Fibroblast of skin of back (primary cell): ENCODE results near the gene KCNG3. TPM values are rescaled to one million over a fixed set of nuclear protein-coding genes. Genes with fewer than 3 reads are reported as not detected.

Experiments used
- DNase-seq: peaks from one replicate; pipeline ENCODE4 v3.0.0-alpha.2; 2013
- polyA plus RNA-seq, 2 experiments: library from polyadenylated mRNA; unstranded; fragments of 120-200 nt; gene quantifications; one replicate each; pipeline ENCODE4 v1.2.1, GENCODE V29; 2013; ENCODE audit not compliant: insufficient read length in 2 of 2

Gene KCNG3
- not detected for polyA plus RNA-seq (2013, experiment 1 of 2; ENCODE audit: insufficient read length)
- not detected for polyA plus RNA-seq (2013, experiment 2 of 2; ENCODE audit: insufficient read length)

DNA sequence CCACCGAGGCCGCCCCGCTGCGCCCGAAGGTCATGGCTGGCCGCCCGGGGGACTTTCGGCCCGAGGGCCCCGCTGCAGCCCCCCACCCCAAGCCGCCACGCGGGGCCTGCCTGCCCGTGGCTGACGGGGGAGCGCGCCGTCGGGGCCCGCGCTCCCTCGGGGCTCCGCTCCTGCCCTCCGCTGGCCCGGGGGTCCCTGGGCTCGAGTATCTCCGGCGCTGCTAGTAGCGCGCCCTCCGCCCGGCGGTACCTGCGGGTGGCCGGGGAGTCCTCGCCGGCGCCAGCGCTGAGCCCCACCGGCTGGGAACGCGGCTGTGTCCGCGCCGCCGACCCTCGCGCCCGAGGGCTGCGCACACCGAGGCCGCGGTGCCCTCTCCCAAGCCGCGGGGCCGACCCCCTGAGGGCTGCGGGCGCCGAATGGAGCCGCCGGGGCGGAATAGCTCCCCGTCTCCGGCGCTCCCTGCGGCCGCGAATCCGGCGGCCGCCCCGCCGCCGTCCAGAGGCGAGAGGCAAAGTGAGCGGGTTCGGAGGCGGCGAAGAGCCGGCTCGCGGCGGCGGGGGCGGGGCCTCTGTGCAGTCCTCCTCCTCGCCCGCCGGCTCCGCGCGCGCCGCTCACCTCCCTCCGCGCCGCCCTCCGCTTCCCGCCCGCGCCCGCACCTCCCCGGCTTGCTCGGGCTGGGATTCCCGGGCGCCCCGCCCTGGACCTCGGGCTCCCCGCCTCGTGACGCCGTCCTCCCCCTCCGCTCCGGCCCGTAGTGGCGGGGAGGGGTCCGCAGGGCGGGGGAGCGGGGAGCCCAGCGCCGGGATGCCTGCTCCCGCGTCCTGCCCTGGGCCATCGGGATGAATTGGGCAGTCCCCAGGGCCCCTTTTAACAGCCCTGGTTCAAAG, at the start of gene KCNG3:
TSS of gene KCNG3 (minus strand) at position 515 of the 887 bp plus-strand sequence. CDS start at position 34, 481 bp downstream.
- DNase-seq: peak; percentile 45

GRCh38 chr2:42542871-42543270, 49.1 kb upstream of the KCNG3 start:
- DNase-seq: no peak

- no peak for DNase-seq
Observed at GRCh38 chr2:42537493-42537892, 43.7 kb upstream of the KCNG3 start.

DNA sequence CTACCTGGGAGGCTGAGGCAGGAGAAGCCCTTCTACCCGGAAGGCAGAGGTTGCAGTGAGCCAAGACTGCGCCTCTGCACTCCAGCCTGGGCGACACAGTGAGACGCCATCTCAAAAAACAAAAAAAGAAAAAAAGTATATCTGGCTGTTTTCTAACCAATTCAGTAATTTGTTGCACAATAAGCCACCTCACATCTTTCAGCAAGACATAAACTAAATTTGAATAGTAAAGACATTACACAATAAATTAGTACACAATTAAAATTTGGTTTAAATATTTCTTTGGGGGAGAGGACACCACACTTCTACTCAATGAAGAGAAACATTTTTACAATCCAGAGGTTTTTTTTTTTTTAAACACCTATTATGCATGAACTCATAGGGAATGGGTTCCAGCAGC, 38.6 kb upstream of the KCNG3 start:
- DNase-seq: no peak

DNA sequence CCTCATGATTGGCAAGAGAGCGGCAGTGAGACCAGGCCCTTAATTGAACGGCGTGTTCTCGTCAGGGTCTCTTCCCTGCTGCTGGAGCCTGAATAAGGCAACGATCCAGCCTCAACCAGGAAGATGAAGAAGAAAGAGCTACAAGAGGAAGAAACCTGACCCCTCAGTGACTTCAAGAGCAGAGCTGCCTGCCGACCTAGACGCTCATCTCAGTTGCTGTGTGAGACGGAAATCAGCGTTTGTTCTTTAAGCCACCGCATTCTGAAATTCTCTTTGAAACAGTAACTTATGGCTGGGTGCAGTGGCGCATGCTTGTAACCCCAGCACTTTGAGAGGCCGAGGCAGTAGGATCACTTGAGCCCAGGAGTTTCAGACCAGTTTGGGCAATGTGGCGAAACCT, 29.6 kb upstream of the KCNG3 start:
- DNase-seq: no peak

DNA sequence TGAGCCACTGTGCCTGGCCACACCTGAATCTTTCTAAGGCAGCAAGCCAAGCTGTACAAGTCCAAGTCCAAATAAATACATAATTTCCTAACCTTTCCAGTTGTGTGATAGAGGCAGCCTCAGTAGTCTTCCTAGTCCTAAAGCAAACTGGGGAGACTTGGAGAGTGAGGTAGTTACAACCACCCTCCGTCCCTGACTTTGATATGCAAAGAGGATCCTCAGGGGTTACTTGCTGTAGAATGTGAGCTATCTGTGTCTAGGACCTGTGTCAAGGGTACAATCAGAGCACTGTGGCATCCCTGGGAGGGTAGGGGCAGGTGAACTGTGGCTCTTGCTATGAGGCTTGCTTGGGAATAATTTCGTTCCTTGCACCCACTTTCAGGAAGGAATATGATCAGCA, 28.3 kb upstream of the KCNG3 start:
- no peak for DNase-seq

- DNase-seq: no peak
Observed at GRCh38 chr2:42519624-42520023, 25.8 kb upstream of the KCNG3 start.

- no peak for DNase-seq
Observed at GRCh38 chr2:42516418-42516901, 22.7 kb upstream of the KCNG3 start.

DNA sequence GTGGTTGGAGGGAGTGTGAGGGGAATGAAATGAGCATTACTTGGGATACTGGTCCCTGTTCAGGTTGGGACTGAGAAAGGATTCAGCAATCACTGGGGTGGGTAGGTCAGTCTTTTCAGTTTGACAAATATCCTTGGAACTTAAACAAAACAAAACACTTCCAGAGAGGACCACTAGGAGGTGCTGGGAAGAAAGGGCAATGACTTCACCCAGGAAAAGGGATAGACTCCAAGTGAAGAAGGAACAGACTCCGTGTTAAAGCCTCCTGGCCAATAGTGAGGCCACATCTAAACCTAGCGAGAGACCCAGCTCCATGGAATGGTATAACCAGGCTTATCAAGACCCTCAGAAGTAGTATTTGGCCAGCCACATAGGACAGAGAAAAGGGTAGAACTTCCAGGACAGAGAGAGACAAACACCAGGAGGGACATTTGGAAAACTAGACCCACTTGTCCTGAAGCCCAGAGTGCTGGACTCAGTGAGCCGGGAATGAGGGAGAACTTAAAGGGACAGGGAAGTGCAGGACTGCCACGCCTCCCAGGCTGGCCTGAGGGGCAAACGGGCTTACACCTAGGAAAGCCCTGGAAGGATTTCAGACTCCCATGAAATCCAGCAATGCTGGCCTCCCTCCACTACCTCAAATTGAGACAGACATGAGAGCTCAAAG, 19.6 kb upstream of the KCNG3 start:
- DNase-seq: peak; percentile 60

- DNase-seq: peak; percentile 25
Observed at GRCh38 chr2:42510608-42511243, 16.9 kb upstream of the KCNG3 start.

GRCh38 chr2:42510191-42510590, 16.4 kb upstream of the KCNG3 start:
- DNase-seq: no peak

DNA sequence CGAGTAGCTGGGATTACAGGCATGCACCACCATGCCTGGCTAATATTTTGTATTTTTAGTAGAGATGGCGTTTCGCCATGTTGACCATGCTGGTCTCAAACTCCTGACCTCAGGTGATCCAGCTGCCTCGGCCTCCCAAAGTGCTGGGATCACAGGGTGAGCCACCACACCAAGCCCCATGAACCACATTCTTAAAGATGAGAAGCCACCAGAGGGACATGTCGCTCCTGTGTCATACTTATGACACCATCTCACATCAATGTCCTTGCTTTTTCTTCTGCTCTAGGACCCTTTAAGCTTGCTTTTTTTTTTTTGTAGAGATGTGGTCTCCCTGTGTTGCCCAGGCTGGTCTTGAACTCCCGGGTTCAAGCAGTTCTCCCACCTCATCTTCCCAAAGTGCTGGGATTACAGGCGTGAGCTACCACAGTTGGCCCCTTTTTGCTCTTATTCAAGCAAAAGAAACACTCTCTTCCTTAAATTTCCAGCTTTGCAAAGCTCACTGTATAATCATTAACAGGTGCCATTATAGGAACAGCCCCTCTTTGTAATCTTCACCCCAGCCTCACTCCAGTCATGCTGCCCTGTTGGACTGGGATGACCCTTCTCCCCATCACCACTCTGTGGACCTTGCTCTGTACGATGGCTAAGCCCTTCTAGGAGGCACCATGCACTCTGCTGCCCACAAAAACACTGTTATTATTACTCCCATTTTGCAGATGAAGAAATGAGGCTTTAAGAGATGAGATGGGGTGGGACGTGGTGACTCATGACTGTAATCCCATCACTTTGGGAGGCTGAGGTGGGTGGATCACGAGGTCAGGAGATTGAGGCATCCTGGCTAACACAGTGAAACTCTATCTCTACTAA, 10.8 kb upstream of the KCNG3 start:
- no peak for DNase-seq

DNA sequence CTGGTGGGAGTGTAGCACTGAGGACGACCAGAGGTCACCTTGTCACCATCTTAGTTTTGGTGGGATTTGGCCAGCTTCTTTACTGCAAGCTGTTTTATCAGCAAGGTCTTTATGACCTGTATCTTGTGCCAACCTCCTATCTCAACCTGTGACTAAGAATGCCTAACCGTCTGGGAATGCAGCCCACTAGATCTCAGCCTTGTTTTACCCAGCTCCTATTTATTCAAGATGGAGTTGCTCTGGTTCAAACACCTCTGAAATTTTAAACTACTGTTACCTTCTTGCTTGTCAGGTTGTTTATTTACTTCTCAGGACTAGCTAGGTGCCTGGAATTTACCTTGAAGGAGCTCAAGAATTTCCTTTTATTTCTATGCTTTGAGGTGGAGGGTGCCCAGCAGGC, 9.5 kb upstream of the KCNG3 start:
- no peak for DNase-seq

DNA sequence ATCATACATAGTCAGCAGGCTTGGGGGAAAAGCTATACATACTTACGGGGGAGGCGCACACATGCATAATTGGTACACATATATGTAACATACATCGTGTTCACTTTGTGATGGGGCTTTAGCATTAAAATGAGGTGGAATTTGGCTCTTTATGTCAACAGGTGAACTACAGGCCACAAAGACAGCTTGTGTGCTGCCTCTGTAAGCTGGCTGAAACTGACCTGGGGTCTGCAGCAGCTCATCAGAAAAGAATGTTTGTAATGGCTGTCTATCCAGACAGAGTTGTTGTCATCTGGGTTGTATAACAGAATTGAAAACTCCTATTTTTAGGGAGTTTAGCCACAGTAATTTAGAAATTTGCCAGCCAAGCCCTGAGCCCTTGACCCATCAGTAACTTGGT, 4.7 kb upstream of the KCNG3 start:
- DNase-seq: no peak

- DNase-seq: no peak
Observed at GRCh38 chr2:42495611-42496010, 1.8 kb upstream of the KCNG3 start.

DNA sequence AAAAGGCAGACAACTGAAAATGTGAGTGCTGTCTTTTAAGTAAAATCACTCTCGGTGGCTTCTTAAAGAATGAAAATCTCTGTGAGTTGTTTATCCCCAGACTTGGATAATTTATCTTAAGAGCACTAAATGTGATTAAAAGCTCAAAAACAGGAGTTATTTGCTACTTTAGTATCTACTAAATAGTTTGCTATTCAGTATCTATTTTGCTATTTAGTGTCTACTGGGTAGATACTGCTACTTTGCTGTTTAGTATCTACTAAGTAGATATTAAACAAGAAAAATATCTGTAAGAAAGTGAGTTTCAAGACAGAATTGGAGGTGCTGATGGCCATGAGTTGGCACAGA, 1.4 kb upstream of the KCNG3 start:
- no peak for DNase-seq

- peak; percentile 67 for DNase-seq
Observed at GRCh38 chr2:42494355-42495233, 812 bp upstream of the KCNG3 start.

DNA sequence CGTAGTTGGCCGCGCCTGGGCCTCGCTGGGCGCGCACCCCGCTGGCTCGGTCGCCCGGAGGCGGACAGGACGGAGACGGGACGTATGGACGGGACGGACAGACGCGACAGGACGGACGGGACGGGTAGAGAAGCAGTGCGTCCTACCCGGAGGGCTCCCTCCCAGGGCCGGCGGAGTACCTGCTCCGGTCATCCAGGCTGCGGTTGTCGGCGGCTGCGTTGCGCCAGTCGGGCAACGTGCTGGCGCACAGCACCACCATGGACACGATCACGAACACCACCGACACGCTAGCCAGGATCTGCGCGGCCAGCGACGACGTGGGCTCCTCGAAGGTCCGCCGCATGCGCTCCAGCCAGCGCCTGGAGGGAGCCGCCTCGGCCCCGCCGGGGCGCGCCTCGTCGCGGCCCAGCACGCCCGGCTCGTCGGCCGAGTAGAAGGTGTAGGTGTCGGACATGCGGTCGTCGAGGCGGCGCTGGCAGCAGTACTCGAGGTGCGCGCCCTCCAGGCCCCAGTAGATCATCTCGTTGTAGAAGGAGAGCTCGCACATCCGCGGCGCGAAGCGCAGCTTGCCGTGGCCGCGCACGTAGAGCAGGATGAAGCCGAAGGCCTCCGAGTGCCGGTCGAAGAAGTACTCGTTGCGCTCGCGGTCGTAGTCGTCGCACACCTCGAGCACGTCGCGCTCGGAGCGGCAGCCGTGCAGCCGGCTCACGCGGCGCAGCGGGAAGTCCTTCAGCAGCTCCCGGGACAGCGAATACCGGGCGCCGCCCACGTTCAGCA, 903 bp downstream of the KCNG3 start:
- DNase-seq: no peak

- no peak for DNase-seq
Observed at GRCh38 chr2:42488297-42488696, 5.5 kb downstream of the KCNG3 start.

GRCh38 chr2:42486145-42486906, 7.5 kb downstream of the KCNG3 start:
- DNase-seq: no peak
